Pons (tissue), 1 donor: Measurements from ENCODE around the gene TMEM86B.

Experiments used
- DNase-seq: peaks from one replicate; pipeline ENCODE4 v3.0.0-alpha.2; 2016; ENCODE audit warnings: low spot score

Gene TMEM86B

DNA sequence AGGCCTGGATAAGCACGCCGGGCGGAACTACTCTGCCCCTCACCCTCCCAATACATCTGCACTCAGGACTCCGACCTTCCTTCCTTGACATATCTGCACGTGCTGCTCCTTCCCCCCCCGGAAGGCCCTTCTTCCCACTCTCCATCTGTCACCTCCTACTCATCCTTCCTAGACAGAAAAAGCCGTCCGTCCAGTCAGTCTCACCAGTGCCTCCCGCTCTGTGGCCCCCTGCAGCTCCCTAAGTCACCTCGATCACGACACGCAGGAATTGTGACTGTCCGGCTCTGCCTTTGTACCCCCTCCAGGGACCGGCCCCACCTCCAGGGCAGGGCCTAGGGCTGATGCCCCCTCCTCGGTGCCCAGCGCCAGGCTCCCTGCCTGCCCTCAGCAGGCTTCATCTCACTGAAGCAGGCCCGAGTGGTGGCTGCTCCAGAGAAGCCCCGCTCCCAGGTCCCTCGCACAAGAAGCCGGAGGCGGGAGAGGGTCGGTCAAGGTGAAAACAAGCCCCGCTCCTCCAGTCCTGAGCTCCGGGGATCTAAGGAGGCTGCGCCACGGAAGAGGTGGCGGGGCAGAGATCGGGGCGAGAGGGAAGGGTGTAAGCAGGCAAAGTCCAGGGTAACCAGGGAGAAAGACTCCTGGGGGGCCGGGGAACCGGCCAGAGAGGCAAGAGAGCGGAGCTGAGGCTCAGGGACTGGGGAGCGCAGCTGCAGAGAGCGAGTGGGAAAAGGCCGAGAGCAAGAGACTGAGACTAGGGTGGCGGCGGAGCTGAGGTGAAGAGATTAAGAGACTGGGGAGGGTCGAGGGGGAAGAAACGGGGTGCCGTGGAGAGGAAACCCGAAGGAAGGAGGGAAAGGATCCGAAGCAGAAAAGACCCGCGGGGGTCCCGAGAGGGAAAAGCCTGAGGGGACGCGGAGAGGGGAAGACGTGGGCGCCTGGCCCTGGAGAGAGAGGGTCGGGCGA, 29.2 kb upstream of the TMEM86B start:
- DNase-seq = no peak

DNA sequence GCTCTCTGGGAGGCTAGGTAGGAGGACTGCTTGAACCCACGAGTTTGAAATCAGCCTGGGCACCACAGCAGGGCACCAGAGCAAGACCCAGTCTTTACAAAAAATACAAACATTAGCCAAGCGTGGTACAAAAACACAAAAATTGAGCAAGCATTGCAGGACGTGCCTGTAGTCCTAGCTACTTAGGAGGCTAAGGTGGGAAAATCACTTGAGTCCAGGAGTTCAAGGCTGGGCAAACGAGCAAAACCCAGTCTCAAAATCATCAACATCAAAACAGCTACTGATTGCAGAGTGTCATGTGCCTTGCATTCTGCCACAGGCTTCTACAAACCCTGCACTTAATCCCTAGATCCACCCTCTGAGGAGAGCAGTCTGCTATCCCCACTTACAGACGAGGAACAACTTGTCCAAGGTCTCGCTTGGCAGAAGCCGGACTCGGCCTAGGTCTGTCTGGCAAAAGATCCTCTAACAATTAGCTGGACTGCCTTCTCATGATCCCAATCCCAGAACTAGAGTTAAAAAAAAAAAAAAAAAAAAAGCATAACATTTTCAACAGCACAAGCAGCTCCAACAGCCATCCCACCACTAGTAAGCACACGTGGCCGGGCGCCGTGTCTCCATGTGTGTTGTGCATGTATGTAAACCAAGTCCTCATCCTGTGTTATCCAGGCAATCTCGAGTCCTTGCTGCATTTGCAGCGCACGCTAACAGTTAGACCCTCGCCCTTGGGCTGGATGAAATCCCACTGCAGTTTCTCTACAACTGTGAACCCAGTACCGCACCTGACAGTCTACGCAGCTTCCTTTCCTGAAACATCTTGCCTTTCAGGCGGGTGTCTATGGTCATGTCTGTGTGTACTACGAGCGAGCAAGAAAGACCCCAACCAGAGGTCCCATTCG, 28.2 kb upstream of the TMEM86B start:
- DNase-seq = no peak

DNA sequence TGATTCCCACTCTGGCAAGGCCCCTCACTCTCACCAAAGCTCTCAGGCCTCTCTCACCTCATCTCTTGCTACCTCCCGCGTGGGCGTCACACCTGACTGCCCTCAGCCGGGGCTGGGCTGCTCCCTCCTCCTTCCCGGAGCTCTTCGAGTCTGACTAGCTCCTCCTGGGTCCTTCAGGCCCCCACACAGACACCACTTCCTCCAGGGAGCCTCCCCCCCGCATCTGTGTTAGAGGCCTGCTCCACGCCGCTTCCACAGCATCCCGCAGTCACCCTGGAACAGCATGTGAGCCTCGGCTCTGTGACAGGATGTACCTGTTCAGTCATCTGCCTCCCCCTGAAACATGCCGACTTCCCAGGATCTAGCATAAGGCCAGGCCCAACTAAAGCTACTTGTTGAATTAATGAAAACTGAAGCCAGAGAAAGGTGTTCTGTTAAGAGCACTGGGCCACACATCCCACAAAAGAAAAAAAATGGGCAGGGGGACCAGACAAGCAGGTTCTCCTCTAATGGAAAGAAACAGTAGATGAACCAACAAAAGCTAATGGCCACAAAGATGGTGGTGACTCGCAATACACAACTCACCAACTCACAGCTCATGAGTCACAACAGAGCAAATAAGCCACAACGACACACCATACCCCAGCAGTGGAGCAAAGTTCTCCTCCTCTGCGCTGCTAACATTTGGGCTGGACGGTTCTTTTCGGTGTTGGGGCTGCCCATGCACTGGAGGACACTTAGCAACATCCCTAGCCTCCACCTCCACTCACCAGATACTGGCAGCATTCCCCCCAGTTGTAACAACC, 27.3 kb upstream of the TMEM86B start:
- DNase-seq = no peak

DNA sequence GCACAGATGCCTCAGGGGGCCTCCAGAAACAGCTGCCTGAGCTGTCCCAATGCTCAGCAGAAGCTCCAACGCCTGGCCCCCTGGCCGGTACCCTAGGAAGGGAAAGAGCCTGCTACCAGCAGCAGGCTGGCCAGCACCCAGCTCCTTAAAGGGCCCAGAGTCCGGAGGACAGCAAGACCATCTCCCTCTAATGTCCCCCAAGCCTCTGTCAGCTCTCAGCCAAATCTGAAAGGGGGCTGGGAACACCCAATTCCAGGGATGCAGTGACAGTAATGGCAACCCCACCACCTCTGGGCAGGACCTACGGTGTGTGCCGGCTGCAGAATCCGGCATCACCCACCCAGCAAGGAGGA, 26.0 kb upstream of the TMEM86B start:
- DNase-seq = no peak

DNA sequence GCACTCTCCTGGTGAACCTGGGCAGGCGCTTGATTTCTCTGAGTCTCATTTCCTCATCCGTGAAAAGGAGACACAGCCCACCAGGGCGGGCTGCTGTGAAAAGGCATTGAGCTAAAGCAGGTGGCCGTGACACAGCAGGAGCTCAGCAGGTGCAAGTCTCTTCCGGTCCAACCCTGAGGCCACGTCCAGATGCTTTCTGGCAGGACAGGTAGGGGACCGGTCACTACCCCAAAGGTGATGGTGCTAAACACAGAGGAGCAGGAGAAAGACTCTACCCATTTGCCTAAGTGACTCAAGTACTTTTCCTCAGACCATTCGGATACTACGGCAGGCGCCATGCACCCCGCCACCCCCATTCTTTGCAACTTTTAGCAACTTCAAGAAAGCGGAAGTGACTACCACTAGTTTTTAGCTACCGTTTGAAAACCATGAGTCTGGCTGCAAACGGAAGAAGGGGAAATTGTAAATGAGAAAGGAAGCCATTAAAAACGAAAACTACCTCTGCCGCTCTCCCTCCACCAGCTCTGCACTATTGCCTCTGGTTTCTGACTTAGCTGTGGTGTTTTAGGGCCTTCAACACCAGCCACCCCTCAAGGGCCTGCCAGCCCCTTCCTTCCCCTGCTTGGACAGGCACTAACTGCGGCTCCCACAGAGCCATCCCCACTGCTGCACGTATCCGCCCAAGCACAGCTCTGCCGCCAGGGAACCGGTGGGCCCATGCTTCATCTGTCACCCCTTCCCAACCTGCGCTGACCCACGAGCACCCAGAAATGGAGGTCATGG, 25.5 kb upstream of the TMEM86B start:
- DNase-seq = peak; percentile 40

DNA sequence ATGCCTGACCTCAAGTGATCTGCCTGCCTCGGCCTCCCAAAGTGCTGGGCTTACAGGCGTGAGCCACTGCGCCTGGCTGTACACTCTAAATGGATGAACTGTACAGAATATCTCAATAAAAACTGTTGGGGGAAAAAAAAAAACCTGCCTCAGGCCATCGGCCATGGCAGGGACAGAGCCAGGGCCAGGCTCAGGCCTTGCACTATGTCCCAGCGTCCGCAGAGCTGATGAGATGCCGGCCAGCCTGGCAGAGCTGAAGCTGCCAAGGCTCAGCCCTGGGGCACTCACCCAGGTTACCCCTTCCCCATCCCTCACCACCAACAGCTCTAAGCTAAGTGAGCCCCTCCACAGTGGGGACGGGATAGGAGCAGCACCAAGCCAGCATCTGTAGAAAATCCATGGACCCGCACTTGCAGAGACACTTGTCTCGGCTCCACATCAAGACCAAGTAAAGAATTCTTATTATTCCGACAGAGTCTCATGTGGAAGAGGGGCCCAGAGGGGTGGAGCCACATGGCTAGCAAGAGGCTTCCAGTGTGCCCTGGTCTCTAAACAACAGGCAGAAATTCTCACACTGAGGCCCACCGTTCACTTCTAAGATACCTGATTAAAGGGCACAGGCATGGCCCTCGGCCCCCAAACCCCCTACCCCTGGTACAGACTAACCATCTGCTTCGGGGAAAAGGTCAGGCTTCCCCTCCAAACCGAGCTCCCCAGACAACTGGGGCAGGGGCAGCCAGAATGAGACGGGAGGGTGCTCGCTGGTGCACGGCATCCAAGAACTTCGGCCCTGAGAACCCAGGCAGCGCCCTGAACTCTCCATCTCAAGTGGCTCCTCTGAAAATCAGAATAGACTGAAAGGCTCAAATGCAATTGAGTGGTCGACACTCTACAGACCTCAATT, 24.4 kb upstream of the TMEM86B start:
- DNase-seq = no peak

DNA sequence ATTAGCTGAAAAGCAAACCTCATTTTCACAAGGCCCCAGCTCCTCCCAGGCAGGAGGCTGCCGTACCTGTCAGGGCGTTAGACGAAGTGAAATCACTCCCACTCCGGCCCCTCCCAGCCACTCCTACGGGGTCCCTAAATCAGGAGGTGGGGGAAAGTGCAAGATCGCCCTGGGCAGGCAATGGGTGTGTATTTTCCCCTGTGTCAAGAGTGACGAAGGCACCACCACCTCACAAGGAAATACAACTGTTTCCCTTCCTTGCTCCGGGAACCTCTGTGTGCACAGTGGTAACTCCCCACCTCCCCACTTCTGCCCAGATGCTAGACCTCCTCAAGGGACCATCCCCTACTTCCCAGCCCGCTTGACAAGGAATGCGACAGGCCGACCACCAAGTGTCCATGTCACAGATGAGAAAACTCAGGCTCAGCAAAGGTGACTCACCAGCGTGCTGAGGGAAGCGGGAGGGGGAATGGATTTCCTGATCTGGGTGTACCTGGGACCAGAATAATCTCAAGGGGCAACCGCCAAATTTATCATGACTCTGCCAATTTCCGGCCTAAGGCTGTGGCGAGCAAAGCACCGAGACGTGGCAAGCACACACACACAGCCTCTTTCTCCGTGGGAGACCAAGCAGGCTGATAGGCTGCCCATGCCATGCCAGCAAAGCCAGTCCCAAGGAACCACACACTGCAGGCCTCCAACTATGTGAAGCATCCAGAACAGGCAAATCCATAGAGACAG, 22.9 kb upstream of the TMEM86B start:
- DNase-seq = no peak

DNA sequence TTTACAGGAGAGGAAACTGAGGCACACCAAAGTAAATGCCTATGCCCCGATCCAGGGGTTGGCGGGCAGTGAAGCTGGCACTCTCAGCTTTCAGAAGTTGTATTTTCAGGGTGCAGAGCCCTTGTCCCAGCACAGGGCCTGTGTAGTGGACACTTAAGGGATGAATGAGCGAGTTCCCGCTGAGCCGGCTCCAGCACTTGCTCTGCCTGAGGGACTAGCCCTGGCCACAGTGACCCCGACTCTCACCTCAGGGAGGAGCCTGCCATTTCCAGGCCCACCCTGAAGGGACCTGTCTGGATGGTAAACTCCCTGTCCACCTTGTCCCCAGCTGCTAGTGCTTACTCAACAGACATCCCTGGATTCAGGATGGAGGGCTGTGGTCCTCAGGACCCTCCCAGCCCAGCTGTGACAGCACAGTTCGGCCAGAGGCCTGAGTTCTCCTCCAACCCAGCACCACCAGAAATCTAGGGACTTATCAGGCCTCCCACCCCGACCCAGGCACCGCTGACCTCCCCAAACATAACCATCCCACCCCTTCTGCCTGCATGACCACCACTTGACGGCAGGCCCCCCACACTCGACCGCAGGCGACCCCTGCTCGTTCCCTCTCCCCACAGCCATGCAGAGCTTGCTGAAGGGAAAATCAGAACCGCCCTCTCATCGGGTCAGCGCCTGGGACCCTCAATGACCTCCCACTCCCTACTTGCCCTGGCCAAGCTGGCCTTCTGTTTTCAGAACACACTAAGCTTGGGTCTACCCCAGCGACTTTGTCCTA, 21.9 kb upstream of the TMEM86B start:
- DNase-seq = no peak

DNA sequence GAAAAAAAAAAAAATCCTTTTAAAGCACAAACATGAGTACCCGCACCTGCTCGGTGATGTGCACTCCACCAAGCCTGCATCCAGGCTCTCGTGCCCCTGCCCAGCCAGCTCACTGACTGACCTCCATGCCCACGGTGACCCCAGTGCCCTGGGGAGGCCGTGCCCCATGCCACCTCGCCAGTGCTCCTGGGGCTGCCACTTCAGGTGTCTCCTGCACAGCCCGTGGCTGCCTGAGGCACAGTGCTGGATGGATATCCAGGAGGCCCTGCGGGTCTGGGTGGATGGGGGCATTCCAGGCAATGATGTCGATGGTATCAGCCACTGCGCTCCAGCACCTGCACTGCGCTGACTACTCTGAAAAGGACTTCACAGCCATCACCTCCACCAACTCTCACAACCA, 21.3 kb upstream of the TMEM86B start:
- DNase-seq = no peak

DNA sequence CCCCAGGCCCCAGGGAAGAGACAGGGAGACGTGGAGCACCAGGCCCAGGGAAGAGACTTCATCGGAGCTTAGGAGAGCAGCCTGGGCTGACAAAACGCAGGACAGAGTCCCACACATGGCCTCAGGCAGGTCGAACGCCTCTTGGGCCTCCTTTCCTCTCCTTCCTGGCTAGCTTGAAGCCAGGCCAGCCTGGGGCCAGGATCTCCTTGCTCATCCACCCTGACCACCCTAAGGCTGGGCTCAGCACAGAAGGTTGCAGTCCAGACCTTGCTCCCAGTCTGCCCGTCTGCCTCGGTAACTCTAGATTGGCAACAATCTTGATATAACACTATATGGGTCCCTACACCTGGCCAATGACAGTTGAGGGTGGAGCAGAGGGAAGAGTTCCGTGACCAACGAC, 20.1 kb upstream of the TMEM86B start:
- DNase-seq = no peak

DNA sequence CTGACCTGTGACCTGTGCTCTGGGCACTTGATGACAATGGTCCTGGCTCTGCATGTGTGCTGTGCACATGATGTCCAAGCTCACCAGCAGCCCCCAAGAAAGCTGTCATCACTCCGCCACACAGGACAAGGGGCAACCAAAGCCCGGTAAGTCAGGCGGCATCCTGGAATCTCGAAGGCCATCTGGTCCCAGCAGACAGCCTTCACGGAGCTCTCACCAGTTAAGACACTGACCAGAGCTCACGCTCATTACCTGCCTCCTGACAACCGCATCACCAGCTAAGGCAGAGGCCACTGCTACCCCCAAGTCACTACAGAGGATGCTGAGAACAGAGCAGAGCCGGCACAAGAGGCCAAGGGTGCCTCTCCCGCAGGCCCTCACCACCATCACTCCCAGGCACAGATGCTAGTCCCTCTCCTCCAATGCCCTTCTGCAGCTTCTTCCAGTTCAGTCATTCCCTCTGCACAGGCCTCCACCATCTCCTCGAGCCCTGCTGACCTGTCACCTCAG, 19.7 kb upstream of the TMEM86B start:
- no peak for DNase-seq

DNA sequence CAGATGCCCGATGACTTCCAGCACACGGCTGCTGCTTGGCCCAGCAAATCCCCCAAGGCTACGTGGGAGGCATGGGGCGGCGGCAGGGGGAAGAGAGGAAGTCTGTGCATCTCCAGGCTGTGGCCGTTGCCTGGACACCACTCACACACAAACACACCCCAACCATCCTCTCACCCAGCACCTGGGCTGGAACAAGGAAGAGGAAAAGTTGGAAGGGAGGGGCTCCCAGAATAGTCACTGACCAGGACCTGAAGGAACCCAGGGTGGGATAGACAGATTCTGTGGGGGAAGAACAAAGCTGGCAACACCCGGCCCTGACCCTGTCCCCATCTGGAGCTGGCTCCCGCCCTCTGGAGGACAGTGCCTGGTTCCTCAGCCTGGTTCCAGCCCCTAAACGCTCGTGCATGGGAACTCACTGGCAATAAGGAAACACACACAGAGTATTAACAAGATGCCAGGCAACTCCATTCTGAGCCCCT, 19.1 kb upstream of the TMEM86B start:
- no peak for DNase-seq

DNA sequence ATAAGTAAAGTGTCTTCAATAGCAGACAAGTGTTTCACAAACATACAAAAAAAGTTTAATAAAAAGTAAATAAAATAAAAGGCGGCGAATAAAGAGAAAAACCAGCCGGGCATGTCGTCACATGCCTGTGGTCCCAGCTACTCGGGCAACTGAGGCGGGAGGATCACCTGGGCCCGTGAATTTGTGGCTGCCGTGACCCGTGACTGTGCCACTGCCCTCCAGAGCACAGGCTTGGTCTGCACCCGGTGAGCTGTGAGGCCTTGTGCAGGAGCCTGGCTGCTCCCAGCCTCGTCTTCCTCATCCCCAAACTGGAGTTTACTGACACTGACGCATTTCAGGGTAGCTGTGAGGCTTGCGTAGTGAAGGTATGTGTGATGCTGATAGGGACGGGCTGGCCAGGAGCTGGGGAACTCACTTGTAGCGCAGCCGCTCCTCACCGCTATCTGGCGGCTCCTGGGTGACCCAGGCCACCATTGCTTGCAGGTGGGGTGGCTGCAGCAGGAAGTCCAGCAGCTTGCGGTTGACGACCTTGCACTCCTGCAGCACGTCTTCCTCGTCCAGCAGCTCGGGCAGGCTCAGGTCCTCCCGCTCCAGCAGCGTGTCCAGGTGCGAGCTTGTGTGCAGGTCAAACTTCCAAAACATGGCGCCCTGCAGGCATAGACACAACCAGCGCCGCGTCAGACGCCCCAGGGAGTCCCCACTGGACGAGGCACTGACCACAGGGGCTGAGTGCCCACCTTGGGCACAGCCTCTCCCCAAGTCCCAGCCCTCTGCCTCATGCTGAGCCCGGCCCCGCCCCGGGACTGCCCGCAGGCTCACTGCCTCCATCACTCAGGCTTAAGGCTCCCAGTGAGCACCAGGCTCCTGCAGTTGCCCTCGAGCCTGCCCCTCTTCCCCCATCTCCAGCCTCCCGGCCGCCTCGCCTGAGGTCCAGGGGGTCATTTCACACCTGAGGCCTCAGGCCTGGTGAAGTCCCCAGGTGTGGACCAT, 18.2 kb upstream of the TMEM86B start:
- DNase-seq = no peak

DNA sequence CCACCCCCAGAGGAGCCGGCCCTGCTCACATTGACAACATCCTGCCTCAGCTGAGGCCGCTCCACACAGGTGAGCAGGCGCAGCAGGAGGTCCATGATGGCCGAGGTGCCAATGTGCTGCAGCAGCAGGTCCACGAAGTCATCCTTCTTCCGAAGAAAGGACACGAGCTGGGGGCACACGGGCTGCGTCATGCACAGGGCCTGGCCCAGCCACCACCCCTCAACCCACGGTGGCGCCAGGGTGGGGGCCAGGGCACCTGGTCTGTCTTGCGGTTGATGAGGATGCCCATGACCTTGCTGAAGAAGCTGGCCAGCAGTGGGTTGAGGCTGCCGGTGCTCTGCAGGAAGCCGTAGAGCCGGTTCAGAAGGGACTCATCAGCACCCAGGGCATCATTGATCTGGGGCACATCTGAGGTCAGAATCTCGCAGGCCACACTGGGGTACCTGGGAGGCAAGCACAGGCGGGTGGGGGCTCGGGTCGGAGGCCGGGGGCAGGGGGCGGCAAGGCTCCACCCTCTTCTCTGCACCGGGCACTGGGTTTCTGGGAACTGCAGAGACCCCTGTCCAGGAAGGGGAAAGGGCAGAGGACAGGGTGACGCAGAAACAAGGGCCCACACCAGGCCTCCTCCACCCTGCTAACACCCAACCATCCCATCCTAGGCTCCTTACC, 16.8 kb upstream of the TMEM86B start:
- no peak for DNase-seq

DNA sequence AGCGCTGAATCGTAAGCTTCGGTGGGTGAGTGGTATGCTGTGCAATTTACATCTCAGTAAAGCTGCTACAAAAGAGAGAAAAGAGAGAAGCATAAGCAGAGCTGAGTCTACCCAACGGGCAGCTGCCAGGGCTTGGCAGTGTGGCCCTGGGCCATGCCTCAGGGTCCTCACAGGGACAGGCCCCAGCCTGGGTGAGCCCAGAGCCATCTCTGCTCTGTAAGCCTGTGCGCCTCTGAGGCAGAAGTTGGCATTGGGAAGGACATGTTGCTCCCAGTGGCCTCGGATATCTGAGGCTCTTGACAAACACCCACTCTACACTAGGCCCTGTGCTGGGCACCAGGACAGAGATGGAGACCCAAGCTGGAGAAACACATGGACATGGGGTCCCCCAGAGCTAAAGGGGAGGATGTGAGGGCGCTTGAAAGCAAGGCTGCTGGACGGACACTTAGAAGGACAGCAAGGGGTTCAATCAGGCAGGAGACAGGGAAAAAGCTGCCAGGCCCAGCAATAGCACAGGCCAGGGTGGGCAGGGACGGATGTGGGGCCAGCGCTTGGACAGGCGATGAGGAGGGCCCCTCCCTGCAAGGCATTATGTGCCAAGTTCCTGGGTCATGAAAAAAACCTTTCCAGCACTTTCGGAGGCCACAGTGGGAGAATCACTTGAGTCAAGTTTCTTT, 15.6 kb upstream of the TMEM86B start:
- DNase-seq = no peak

DNA sequence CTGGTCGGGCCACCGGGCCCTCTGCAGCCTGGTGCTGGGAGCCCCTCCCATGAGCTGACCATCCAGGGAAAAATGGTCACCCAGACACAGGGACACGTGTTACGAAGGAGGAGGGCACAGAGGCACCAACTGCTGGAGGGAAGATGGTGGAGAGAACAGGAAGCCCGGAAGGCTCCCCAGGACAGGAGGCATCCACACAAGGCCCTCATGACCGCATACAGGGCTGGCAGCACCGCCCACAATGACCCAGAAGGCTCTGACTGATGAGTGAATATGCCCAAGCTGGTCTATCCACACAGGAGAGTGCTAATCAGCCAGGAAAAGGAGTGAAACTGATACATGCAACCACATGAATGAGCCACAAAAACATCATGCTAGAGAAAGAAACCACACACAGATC, 14.0 kb upstream of the TMEM86B start:
- no peak for DNase-seq
